Fibroblast of skin of scalp (primary cell): ENCODE results near the gene GYPE. TPM values are rescaled to one million over a fixed set of nuclear protein-coding genes. Genes with fewer than 3 reads are reported as not detected.
"Not testable (repeated sequence)": the region's sequence is repeated elsewhere in the genome, so short reads cannot be mapped to it uniquely, and the experiment has no call there.

Source experiments
- DNase-seq: peaks from one replicate; pipeline ENCODE4 v3.0.0-alpha.2; 2013
- polyA plus RNA-seq, 2 experiments: library from polyadenylated mRNA; unstranded; fragments of 120-200 nt; gene quantifications; one replicate each; pipeline ENCODE4 v1.2.1, GENCODE V29; 2013; ENCODE audit not compliant: insufficient read length in 2 of 2

Gene GYPE
- 0.79 TPM for polyA plus RNA-seq (2013, experiment 1 of 2; ENCODE audit: insufficient read length)
- 1.1 TPM for polyA plus RNA-seq (2013, experiment 2 of 2; ENCODE audit: insufficient read length)

- not testable (repeated sequence) for DNase-seq
These were observed at the start of gene GYPE for GRCh38 chr4:143905440-143905839. Gene GYPE (minus strand): TSS chr4:143905559. CDS start chr4:143905507, 52 bp downstream.

- not testable (repeated sequence) for DNase-seq
These were observed 46.2 kb upstream of the GYPE start for GRCh38 chr4:143951458-143951972.

GRCh38 chr4:143950967-143951366 lies 45.6 kb upstream of the GYPE start:
- DNase-seq = not testable (repeated sequence)

- not testable (repeated sequence) for DNase-seq
These were observed 44.8 kb upstream of the GYPE start for GRCh38 chr4:143950185-143950584.

GRCh38 chr4:143947493-143947892 lies 42.1 kb upstream of the GYPE start:
- DNase-seq = not testable (repeated sequence)

- DNase-seq = not testable (repeated sequence)
These were observed 35.3 kb upstream of the GYPE start for GRCh38 chr4:143940708-143941107.

GRCh38 chr4:143939528-143939927 lies 34.2 kb upstream of the GYPE start:
- no peak for DNase-seq

GRCh38 chr4:143938890-143939289 lies 33.5 kb upstream of the GYPE start:
- not testable (repeated sequence) for DNase-seq

- no peak for DNase-seq
These were observed 15.8 kb upstream of the GYPE start for GRCh38 chr4:143921181-143921580.

- DNase-seq = not testable (repeated sequence)
These were observed 11.1 kb upstream of the GYPE start for GRCh38 chr4:143916485-143916884.

- DNase-seq = peak; percentile 5
These were observed 7.1 kb upstream of the GYPE start for GRCh38 chr4:143912478-143912877.

- DNase-seq = peak; percentile 47
These were observed 6.4 kb upstream of the GYPE start for GRCh38 chr4:143911528-143912417.

GRCh38 chr4:143910906-143911305 lies 5.5 kb upstream of the GYPE start:
- not testable (repeated sequence) for DNase-seq

GRCh38 chr4:143907811-143908210 lies 2.5 kb upstream of the GYPE start:
- peak; percentile 14 for DNase-seq

- DNase-seq = not testable (repeated sequence)
These were observed 928 bp downstream of the GYPE start for GRCh38 chr4:143904431-143904830.

- not testable (repeated sequence) for DNase-seq
These were observed 15.0 kb downstream of the GYPE start for GRCh38 chr4:143890323-143890722.

GRCh38 chr4:143888189-143888588 lies 17.2 kb downstream of the GYPE start:
- DNase-seq = not testable (repeated sequence)

- DNase-seq = not testable (repeated sequence)
These were observed 20.4 kb downstream of the GYPE start for GRCh38 chr4:143884965-143885364.

- no peak for DNase-seq
These were observed 21.8 kb downstream of the GYPE start for GRCh38 chr4:143883529-143883928.

GRCh38 chr4:143882892-143883291 lies 22.5 kb downstream of the GYPE start:
- no peak for DNase-seq

- not testable (repeated sequence) for DNase-seq
These were observed 25.8 kb downstream of the GYPE start for GRCh38 chr4:143879561-143879960.

- DNase-seq = not testable (repeated sequence)
These were observed 30.0 kb downstream of the GYPE start for GRCh38 chr4:143875357-143875756.

- DNase-seq = not testable (repeated sequence)
These were observed 34.7 kb downstream of the GYPE start for GRCh38 chr4:143870523-143871268.
